Endothelial cell of umbilical vein (primary cell): ENCODE results near the gene RPS2. TPM values are rescaled to one million over a fixed set of nuclear protein-coding genes. Genes with fewer than 3 reads are reported as not detected.

Source experiments
- BruUV-seq: library from RNA; stranded (reverse); fragments of 400-500 nt; replicated peaks from 2 replicates; lab custom pipeline; 2021; lab: Mats Ljungman, UMichigan
- CTCF ChIA-PET: fragments of 300-600, 350-600 bp; sonication (Branson Sonifier 250); formaldehyde crosslinking; loops from one replicate; lab custom pipeline; 2021; ENCODE audit warnings: antibody characterized with exemption, inconsistent platforms; lab: Charles Lee
- POLR2A ChIA-PET: fragments of 300-600, 350-600 bp; sonication (Branson Sonifier 250); formaldehyde crosslinking; loops from one replicate; lab custom pipeline; 2021; ENCODE audit warnings: antibody characterized with exemption, inconsistent platforms; lab: Charles Lee
- DNase-seq: peaks from one replicate; pipeline ENCODE4 v3.0.0-alpha.2; 2011; ENCODE audit warnings: low read depth, low spot score
- FAIRE-seq: peaks from 2 replicates; lab custom pipeline; 2011; peaks lifted over from hg19 to GRCh38; lab: Jason Lieb, UNC
- H2AFZ ChIP-seq: 2 replicates; pipeline ENCODE4 v1.6.0; 2012; ENCODE audit warnings: low read depth, low read length, control low read depth, inconsistent platforms
- H3K27ac ChIP-seq: 2 replicates; pipeline ENCODE4 v1.5.1; 2011; ENCODE audit warnings: low read depth, mild to moderate bottlenecking, control low read depth, low read length, moderate library complexity; ENCODE audit not compliant: insufficient read depth
- H3K27me3 ChIP-seq, 2 experiments: 2 replicates each; pipeline versions ENCODE4 v1.6.0 to v1.6.1; 2011; ENCODE audit warnings: low read length in 2 of 2, mixed read lengths in 1 of 2; ENCODE audit not compliant: control insufficient read depth in 2 of 2, insufficient read depth in 2 of 2
- H3K36me3 ChIP-seq, 2 experiments: 2 replicates in 1 of 2; 3 replicates in 1 of 2; pipeline ENCODE4 v1.5.1; 2011; ENCODE audit warnings: low read length in 2 of 2, mild to moderate bottlenecking in 1 of 2, moderate library complexity in 1 of 2; ENCODE audit not compliant: control insufficient read depth in 2 of 2, insufficient read depth in 2 of 2; ENCODE audit errors: extremely low read depth in 1 of 2
- H3K4me1 ChIP-seq: 3 replicates; pipeline ENCODE4 v1.5.1; 2011; ENCODE audit warnings: mild to moderate bottlenecking, low read length; ENCODE audit not compliant: control insufficient read depth, insufficient read depth; ENCODE audit errors: extremely low read depth
- H3K4me2 ChIP-seq: 2 replicates; pipeline ENCODE4 v1.6.1; 2011; ENCODE audit warnings: low read length, control low read depth, mixed read lengths; ENCODE audit not compliant: insufficient read depth
- H3K4me3 ChIP-seq, 3 experiments: fragments of 200-600 bp in 1 of 3; sonication (generic), shearing (Covaris generic) in 1 of 3; replicated peaks in 1 of 3; 2 replicates each; pipeline ENCODE4 v1.5.1; 2011 to 2016; ENCODE audit warnings: control low read depth in 3 of 3, low read length in 3 of 3, mild to moderate bottlenecking in 2 of 3, inconsistent platforms in 1 of 3, low read depth in 1 of 3, moderate library complexity in 1 of 3; ENCODE audit not compliant: insufficient read depth in 1 of 3
- H3K79me2 ChIP-seq: 2 replicates; pipeline ENCODE4 v1.6.0; 2012; ENCODE audit warnings: low read length, inconsistent platforms; ENCODE audit not compliant: control insufficient read depth, insufficient read depth
- H3K9ac ChIP-seq: replicated peaks from 2 replicates; pipeline ENCODE3; 2011; ENCODE audit warnings: low read length, control low read depth; ENCODE audit not compliant: insufficient read depth; ENCODE audit errors: extremely low read depth
- H3K9me1 ChIP-seq: replicated peaks from 3 replicates; pipeline ENCODE4 v1.6.0; 2011; ENCODE audit warnings: mild to moderate bottlenecking, low read length; ENCODE audit not compliant: control insufficient read depth, insufficient read depth; ENCODE audit errors: extremely low read depth
- H3K9me3 ChIP-seq: replicated peaks from 2 replicates; pipeline ENCODE4 v1.5.1; 2012; ENCODE audit warnings: low read length, inconsistent platforms; ENCODE audit not compliant: control insufficient read depth, insufficient read depth
- H4K20me1 ChIP-seq: replicated peaks from 2 replicates; pipeline ENCODE3; 2011; ENCODE audit warnings: mild to moderate bottlenecking, low read length; ENCODE audit not compliant: control insufficient read depth, insufficient read depth; ENCODE audit errors: extremely low read depth
- CTCF ChIP-seq, 2 donors: IDR thresholded peaks; 1 replicate in 1 of 2; 2 replicates in 1 of 2; pipeline ENCODE4 v1.5.1; 2011; ENCODE audit warnings: low read length in 2 of 2, mild to moderate bottlenecking in 2 of 2, moderate library complexity in 2 of 2, control low read depth in 1 of 2, inconsistent platforms in 1 of 2, low read depth in 1 of 2; ENCODE audit not compliant: insufficient read depth in 1 of 2; ENCODE audit errors: extremely low read depth in 1 of 2
- EZH2 ChIP-seq: IDR thresholded peaks from 2 replicates; pipeline ENCODE4 v1.6.1; 2012; ENCODE audit warnings: borderline replicate concordance, low read depth, mild to moderate bottlenecking, moderate library complexity, low read length, inconsistent platforms; ENCODE audit not compliant: severe bottlenecking
- FOS ChIP-seq: IDR thresholded peaks from 2 replicates; pipeline ENCODE4 v1.6.1; 2011; ENCODE audit warnings: mild to moderate bottlenecking, low read length, moderate library complexity, borderline replicate concordance; ENCODE audit not compliant: insufficient read depth
- GATA2 ChIP-seq: IDR thresholded peaks from 2 replicates; pipeline ENCODE4 v1.7.0; 2011; ENCODE audit warnings: low read depth, mild to moderate bottlenecking, moderate library complexity, mixed read lengths, low read length; ENCODE audit not compliant: insufficient read length, insufficient read depth
- JUN ChIP-seq: IDR thresholded peaks from 2 replicates; pipeline ENCODE4 v1.6.1; 2011; ENCODE audit warnings: borderline replicate concordance, low read depth; ENCODE audit not compliant: insufficient read length, insufficient read depth
- MYC ChIP-seq: IDR thresholded peaks from one replicate; pipeline ENCODE4 v1.6.1; 2011; ENCODE audit warnings: mild to moderate bottlenecking, low read depth, low read length
- POLR2A ChIP-seq: IDR thresholded peaks from 2 replicates; pipeline ENCODE4 v1.6.1; 2012; ENCODE audit warnings: low read depth, mild to moderate bottlenecking, control low read depth, low read length
- POLR2AphosphoS5 ChIP-seq: IDR thresholded peaks from 2 replicates; pipeline ENCODE4 v1.6.1; 2012; ENCODE audit warnings: low read depth, mild to moderate bottlenecking, control low read depth, low read length, moderate library complexity; ENCODE audit not compliant: insufficient read depth
- dilution Hi-C: fragments of 300-500 bp; cut with MboI; formaldehyde crosslinking; loops from one replicate; pipeline ENCODE4 v1.15.0; 2019; ENCODE audit warnings: low sequenced_read_pairs; ENCODE audit not compliant: extremely low pct_ligation_motif_present
- intact Hi-C: fragments of 100-400 bp; cut with micrococcal nuclease; formaldehyde crosslinking; loops from one replicate; pipeline ENCODE4 v1.10.0; 2022
- polyA plus RNA-seq, 4 experiments: library from polyadenylated mRNA; depleted of rRNA in 3 of 4; stranded (reverse) in 3 of 4; unstranded in 1 of 4; fragments of >200 nt; gene quantifications; 2 replicates each; pipeline versions ENCODE4 v1.2.1 to v1.2.3, GENCODE V29; 2011 to 2012; ENCODE audit warnings: missing spikeins in 1 of 4
- total RNA-seq: library from RNA; stranded (reverse); gene quantifications from 2 replicates; pipeline ENCODE4 v1.2.3, GENCODE V29; 2021
- TF ChIP-seq, protein P1 (sequence below): IDR thresholded peaks from 2 replicates; pipeline ENCODE4 v1.6.1; 2011; ENCODE audit not compliant: insufficient read depth, insufficient read length

The RPS2 gene
- total and polyA plus RNA-seq, 2 donors (not counting 3 experiments of a cell fraction or from before 2014, with no cell fraction given): 2,793 to 9,021 TPM

DNA sequence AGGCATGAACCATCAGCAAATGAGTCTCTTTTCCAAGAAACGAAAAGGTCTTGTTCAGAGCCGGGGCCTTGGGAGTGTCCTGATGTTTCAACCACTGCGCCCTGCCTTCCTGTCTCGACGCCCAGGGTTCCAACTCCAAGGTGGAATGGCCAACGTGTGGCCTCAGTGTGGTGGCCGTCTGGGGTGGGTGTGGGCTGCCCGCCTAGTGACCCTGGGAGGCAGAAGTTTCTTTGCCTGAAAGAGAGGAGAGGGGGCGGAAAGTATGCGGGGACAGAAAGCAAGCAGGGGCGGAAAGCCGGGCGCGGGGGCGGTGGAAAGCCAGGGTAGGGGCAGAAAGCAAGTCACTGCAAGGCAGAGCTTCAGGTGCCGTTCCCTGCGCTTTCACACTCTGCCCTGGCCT is 25.7 kb downstream of the RPS2 start:
- no peaks in the 10 kb centered on the region for H4K20me1 ChIP-seq
- BruUV-seq: no TSS peak
- TF ChIP-seq CTCF (IDR thresholded peaks at IDR 0.05; ENCODE audit: extremely low read depth in 1 of 2, insufficient read depth in 1 of 2, low read depth in 1 of 2, low read length in 2 of 2): no peak
- TF ChIP-seq GATA2: no peak
- TF ChIP-seq EZH2: no peak
- TF ChIP-seq POLR2A: no peak
- no peak for TF ChIP-seq MYC
- no peak for TF ChIP-seq JUN
- TF ChIP-seq FOS: no peak
- TF ChIP-seq, protein P1, sequence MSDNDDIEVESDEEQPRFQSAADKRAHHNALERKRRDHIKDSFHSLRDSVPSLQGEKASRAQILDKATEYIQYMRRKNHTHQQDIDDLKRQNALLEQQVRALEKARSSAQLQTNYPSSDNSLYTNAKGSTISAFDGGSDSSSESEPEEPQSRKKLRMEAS: no peak
- TF ChIP-seq POLR2AphosphoS5: no peak
- no peak for FAIRE-seq
- H3K4me3 ChIP-seq: no peak overlapping the region
- no peak overlapping the region for H3K9ac ChIP-seq
- intact Hi-C loops: no loop called here
- no peaks in the 10 kb centered on the region for H3K9me1 ChIP-seq
- no peaks in the 10 kb centered on the region for H3K27me3 ChIP-seq
- no peak overlapping the region for H3K4me2 ChIP-seq
- no peaks in the 10 kb centered on the region for H3K79me2 ChIP-seq
- no peak for DNase-seq
- H3K4me1 ChIP-seq: peaks cover 12% of the 10 kb centered on the region
- peaks cover 0 to 15% of the 10 kb centered on the region in 2 experiments for H3K36me3 ChIP-seq
- H3K9me3 ChIP-seq: no peaks in the 10 kb centered on the region
- ChIA-PET POLR2A (no interaction called here), CTCF (no interaction called here)
- no peak overlapping the region for H3K27ac ChIP-seq
- no peak overlapping the region for H2AFZ ChIP-seq
- dilution Hi-C loops: no loop called here
